Measurements from ENCODE around the gene APBB2.
"Not testable (repeated sequence)": the region's sequence is repeated elsewhere in the genome, so short reads cannot be mapped to it uniquely, and the experiment has no call there.

Gene APBB2

DNA sequence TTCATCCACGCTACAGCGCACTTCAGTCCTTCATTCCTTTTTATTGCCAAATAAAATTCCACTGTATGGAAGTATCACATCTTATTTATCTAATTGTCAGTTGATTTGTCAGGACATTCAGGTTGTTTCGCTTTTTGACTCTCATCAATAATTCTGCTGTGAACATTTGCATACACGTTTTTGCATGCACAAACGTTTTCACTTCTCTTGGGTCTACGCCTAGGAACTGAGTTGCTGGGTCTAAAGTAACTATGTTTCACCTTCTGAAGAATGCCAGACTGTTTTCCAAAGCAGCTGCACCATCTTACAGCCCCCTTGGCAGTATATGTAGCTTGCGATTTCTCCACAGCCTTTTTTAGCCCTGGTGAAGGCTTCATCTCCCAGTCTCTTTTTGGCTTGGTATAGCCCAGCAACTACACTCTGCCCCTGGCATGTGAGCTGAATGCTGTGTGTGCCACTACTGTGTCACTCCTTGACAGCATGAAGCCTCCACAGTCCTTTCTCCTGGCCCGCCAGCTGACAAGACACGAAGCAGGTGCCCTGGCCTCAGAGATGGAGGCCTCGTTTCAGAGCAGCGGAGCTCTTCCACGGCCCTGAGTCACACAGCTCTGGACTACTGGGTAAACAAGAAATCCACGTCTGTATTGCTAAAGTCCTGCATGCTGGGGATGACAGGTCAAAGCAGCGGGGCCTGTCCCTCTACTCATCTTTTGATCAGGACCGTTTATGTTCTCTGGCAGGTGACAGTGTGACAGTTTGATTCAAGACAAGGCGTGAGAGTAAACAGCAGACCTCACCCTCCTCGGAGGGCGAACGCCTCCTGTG is 389.1 kb downstream of the APBB2 start:
- DNase-seq (ENCODE audit: low read depth) = no peak

DNA sequence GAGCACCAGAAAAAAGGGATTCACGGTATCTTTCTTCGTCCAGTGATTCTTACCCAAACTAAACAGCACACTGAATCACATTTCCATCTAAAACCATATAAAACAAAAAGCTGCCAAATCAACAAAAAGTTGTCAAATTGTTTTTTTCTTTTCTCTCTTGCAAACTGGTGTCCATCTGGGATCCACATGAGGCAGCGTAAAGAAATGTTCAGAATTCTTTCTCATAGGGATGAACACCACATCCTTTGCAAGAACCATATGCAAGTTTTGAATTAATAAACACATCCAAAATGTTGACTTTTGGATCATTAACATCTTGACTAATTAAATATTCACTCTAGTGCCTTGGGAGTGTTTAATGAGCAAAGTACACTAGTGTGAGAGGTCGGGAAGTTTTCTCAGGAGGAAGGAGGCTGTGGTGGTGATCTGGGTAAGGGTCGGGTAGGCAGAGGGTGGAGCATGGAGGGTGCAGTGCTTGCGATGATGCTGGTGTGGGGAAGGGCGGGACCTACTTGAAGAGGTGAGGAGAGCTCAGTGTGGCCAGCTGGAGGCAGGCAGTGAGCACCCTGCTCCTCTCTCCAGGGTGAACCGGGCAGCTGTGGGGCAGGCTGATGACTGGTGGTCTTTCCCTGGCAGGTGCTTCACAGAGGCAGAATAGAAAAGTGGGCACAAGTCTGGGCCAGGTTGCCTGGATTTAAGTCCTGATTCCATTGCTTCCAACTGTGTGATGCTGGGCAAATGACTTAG is 391.7 kb downstream of the APBB2 start:
- no peak for DNase-seq (ENCODE audit: low read depth)

DNA sequence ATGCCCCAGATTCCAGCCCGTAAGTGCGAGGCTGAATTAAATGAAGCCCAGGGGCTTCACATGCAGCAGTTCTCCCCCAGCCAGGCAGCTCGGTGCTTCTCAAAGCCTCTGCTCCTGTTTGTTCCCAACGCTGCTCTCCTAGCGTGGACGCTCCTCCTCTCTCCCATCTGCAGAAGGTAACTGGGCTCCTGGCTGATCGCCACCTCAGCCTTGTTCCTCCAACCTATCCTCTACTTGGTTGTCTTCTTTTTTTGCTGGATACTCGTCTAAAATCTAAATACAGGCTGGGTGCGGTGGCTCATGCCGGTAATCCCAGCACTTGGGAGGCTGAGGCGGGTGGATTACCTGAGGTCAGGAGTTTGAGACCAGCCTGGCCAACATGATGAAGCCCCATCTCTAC is 394.2 kb downstream of the APBB2 start:
- DNase-seq (ENCODE audit: low read depth) = no peak

DNA sequence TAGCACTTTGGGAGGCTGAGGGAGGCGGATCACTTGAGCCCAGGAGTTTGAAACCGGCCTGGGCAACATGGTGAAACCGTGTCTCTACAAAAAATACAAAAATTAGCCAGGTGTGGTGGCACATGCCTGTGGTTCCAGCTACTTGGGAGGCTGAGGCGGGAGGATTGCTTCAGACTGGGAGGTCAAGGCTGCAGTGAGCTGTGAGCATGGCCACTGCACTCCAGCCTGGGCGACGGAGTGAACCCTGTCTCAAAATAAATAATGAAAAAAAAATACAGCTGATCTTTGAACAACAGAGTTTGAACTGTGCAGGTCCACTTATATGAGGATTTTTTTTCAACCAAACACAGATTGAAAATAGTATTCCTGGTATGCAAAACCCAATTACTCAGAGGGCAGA is 397.2 kb downstream of the APBB2 start:
- DNase-seq (ENCODE audit: low read depth) = not testable (repeated sequence)

- no peak for DNase-seq (ENCODE audit: low read depth)
Measured at GRCh38 chr4:40812856-40813255, 401.5 kb downstream of the APBB2 start.

GRCh38 chr4:40812386-40812785 is 402.0 kb downstream of the APBB2 start:
- no peak for DNase-seq (ENCODE audit: low read depth)

- DNase-seq (ENCODE audit: low read depth) = no peak
Measured at GRCh38 chr4:40811956-40812355, 402.4 kb downstream of the APBB2 start.

GRCh38 chr4:40808926-40809457 is 405.4 kb downstream of the APBB2 start:
- no peak for DNase-seq (ENCODE audit: low read depth)

- DNase-seq (ENCODE audit: low read depth) = no peak
Measured at GRCh38 chr4:40804598-40804997, 409.7 kb downstream of the APBB2 start.

DNA sequence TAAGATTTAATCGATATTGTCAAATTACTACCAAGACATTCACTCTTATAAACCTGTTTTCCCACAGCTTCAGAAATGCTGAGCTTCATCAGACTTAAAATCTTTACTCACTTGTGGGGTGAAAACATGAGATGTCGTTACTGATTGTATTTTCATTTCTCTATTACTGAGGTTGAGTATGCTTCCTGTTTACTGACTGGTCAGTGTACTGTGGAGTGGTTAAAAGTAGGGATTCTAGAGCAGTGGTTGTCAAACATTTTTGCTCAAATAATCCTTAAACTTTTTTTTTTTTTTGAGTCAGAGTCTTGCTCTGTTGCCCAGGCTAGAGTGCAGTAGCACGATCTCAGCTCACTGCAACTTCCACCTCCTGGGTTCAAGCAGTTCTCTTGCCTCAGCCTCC is 414.3 kb downstream of the APBB2 start:
- DNase-seq (ENCODE audit: low read depth) = no peak

DNA sequence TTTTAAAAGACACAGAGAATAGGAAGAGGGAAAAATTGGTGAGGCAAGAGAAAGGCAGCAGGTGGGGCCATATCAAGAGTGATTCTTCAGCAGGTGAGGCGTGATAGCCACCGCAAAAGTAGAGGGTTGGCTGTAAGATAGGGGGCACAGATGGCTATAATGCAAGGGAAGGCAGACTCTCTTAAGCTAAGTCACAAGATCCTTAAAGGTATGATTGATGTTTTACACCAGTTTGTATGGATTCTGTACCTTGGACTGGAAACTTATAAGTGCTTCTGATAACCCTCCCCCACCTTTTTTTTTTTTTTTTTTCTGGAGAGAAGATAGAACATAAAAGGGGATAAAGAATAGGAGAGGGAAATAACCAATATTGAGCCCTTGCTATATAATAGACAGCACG is 424.6 kb downstream of the APBB2 start:
- DNase-seq (ENCODE audit: low read depth) = no peak

- no peak for DNase-seq (ENCODE audit: low read depth)
Measured at GRCh38 chr4:40789031-40789430, 425.3 kb downstream of the APBB2 start.

GRCh38 chr4:40788331-40788730 is 426.0 kb downstream of the APBB2 start:
- DNase-seq (ENCODE audit: low read depth) = no peak

DNA sequence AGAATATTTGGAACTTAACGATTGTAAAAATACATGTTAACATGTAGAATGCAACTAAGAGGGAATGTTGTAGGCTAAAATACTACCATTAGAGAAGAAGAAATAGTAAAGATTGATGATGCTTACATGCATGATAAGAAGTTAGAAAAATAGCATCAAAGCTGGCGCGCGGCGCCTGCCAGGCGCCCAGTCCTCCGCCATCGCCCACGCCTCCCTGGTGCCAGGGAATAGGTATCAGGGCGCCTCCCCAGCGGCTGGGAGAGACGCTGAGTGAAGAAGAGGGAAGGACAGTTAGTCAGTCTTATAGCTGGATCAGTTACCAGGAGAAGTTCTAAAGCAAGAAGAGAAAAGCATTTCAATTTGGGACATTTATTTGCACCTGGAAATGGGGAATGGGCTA is 428.6 kb downstream of the APBB2 start:
- DNase-seq (ENCODE audit: low read depth) = no peak

DNA sequence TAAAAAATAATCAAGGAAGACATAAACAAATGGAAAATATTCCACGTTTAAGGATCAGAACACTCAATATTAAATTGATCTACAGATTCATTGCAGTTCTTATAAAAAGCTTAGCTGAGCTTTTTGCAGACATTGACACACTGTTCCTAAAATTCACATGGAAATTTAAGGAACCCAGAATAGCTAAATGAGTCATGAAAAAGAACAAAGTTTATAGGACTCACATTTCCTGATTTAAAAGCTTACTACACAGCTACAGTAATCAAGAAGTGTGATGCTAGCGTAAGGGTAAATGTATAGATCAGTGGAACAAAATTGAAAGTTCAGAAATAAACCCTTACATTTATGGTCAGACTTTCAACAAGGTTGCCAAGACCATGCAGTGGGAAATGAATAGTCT is 431.5 kb downstream of the APBB2 start:
- DNase-seq (ENCODE audit: low read depth) = no peak

DNA sequence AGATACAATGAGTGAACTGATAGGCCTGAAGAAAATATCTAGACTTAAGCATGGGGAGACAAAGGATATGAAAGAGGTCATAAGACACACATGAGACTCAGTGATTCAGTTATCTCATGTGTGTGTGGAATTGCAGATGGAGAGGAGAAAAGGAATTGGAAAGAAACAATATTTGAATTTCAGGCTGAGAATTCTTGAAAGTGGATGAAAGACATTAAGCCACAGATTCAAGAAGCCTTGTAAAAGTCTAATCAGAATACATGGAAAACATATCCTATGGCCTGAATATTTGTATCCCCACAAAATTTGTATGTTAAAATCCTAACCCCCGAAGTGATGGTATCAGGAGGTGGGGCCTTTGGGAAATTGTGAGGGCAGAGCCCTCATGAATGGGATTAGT is 436.3 kb downstream of the APBB2 start:
- no peak for DNase-seq (ENCODE audit: low read depth)

DNA sequence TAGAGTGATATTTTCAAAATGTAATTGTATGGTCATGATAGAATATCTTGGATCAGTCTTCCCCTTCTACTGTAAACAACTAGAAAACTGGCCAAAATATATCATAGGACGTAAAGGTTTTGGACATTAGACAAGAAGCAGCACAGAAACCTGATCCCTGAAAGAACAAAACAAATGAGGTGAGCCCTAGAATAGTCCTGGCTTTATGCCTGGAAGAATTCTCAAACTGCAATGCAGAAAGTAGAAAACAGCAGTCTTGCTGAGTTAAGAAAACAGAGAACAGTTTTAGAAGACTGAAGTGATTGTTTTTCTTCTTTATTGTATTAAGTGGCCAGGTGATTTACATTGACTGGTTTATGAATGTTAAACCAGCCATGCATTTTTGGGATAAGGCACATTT is 445.1 kb downstream of the APBB2 start:
- DNase-seq (ENCODE audit: low read depth) = no peak

DNA sequence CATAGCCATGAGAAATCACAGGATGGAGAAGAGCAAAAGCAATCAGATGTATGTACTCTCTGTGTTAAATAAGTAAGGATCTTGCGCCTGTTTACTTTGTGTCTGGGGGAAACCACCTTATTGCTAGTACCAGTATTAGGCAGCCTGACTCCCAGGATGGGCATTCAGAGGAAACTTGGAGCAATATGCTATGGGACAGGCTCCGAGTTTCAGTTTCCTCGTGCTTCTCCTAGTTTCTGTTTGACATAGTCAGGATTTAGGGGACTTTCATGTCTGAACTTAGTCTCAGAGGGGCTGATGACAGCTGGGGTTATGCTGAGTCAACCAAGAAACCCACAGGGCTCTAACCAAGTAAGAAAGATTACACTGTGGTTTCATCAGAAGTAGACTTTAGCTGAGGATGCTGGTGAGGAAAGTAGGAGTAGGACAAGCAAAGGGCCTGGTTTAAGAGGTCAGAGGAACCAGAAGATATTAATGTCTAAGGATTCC is 451.1 kb downstream of the APBB2 start:
- DNase-seq (ENCODE audit: low read depth) = no peak

All from stimulated activated CD8-positive, alpha-beta memory T cell treated with anti-CD3 and anti-CD28 coated beads, Interleukin-4, amount 100 ng/mL, for 24 hours (primary cell).